Activated naive CD4-positive, alpha-beta T cell treated with anti-CD3 and anti-CD28 coated beads, Interleukin-2, amount 10 ng/mL, durations not matched to agents 7 days and 5 days (primary cell): ENCODE measurements around the gene TMEM145.
"Not testable (repeated sequence)": the region's sequence is repeated elsewhere in the genome, so short reads cannot be mapped to it uniquely, and the experiment has no call there.

Experiments used
- CTCF ChIA-PET: fragments of 350-600 bp; sonication (Branson Sonifier 250); formaldehyde crosslinking; loops from one replicate; lab custom pipeline; 2021; ENCODE audit warnings: antibody characterized with exemption; lab: Charles Lee
- DNase-seq: peaks from one replicate; pipeline ENCODE4 v3.0.0-alpha.2; 2020
- H3K27ac Mint-ChIP-seq: one replicate; pipeline ENCODE4 v1.8.0; 2021; ENCODE audit warnings: mild to moderate bottlenecking, moderate library complexity, mixed read lengths
- H3K27me3 Mint-ChIP-seq: one replicate; pipeline ENCODE4 v1.8.0; 2021; ENCODE audit warnings: mild to moderate bottlenecking, mixed read lengths
- H3K36me3 Mint-ChIP-seq: one replicate; pipeline ENCODE4 v1.8.0; 2021; ENCODE audit warnings: mixed read lengths
- H3K4me1 Mint-ChIP-seq: one replicate; pipeline ENCODE4 v1.8.0; 2021; ENCODE audit warnings: mixed read lengths
- H3K4me3 Mint-ChIP-seq: one replicate; pipeline ENCODE4 v1.8.0; 2021; ENCODE audit warnings: mild to moderate bottlenecking, moderate library complexity, mixed read lengths
- H3K9me3 Mint-ChIP-seq: one replicate; pipeline ENCODE4 v1.8.0; 2021; ENCODE audit warnings: mixed read lengths

Gene TMEM145

DNA sequence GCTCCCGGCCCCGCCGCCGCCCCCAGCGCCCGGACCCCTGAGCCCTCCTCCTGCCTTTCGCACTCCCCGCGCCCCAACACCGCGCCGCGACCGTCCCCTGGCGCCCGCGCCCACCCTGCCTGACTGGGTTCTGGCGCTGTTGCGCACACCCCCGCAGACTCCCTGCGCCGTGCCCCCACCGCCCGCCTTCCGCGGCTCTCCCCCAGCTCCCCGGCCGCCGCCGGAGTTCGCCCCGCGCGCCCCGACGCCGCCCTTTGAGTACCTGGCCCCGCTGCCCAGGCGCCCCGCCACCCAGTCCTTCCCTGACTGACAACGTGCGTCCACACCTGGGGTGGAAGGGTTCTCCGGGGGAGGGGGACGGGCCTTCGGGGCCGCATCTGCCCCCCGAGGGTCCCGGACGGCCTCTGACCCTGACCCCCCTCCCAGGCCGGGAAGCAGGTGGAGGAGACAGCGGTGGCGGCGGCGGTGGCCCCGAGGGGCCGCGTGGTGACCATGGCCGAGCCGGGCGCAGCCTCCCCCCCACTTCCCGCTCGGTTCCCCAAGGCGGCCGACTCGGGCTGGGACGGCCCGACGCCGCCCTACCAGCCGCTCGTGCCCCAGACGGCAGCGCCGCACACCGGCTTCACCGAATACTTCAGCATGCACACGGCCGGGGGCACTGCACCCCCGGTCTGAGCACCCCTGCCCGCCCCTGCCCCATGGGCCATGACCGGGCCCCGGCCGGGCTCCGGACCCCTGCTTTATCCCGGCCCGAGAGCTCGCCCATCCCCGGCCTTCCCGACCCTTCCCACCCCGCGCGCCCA lies 10.9 kb downstream of the TMEM145 start:
- Mint-ChIP-seq H3K27me3 (peaks cover 65% of the 10 kb centered on the region), H3K27ac (no peak overlapping the region), H3K9me3 (no peaks in the 10 kb centered on the region), H3K4me3 (no peak overlapping the region), H3K36me3 (peaks cover 3% of the 10 kb centered on the region), H3K4me1 (peaks cover 24% of the 10 kb centered on the region)
- CTCF ChIA-PET: interaction anchor here (3.1 kb wide), 1 partner anchor 215 kb away, joined by 9 read pairs; no protein-coding TSS in a partner anchor
- peak; percentile 47 for DNase-seq

DNA sequence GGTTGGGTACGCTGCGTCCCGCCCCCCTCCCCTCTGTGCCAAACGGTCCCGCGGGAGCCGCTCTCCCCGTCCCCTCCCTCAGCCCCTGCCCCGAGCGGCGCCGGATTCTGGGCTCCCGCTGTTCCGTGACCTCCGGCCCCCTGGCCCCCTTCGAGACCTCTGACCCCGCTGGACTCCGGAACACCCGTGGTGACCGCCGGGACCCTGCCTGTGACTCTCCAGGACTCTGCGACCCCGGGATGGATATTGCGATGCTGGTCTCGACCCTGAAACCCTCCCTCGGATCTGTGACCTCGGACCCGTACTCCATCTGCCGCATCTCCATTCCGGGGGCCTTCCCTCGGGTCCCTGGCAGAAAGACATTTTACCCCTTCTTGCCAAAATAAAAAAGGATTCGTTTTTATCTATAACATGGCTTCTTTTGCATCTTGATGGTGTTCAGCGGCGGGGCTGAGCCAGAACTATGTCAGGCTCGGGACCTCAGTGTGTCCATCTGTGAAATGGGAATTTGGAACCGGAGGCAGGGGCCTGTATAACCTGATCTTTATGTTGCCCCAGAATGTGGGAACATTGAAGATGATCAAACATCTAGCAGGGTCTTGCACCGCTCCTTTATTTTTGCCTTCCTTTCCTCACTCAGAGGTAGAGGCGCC lies 11.7 kb downstream of the TMEM145 start:
- H3K36me3 Mint-ChIP-seq: peaks cover 3% of the 10 kb centered on the region
- H3K27ac Mint-ChIP-seq: no peak overlapping the region
- DNase-seq: peak; percentile 30
- no peaks in the 10 kb centered on the region for H3K9me3 Mint-ChIP-seq
- CTCF ChIA-PET: no interaction called here
- H3K4me1 Mint-ChIP-seq: peaks cover 24% of the 10 kb centered on the region
- H3K27me3 Mint-ChIP-seq: peaks cover 61% of the 10 kb centered on the region
- peak overlapping the region; percentile 88 for H3K4me3 Mint-ChIP-seq

DNA sequence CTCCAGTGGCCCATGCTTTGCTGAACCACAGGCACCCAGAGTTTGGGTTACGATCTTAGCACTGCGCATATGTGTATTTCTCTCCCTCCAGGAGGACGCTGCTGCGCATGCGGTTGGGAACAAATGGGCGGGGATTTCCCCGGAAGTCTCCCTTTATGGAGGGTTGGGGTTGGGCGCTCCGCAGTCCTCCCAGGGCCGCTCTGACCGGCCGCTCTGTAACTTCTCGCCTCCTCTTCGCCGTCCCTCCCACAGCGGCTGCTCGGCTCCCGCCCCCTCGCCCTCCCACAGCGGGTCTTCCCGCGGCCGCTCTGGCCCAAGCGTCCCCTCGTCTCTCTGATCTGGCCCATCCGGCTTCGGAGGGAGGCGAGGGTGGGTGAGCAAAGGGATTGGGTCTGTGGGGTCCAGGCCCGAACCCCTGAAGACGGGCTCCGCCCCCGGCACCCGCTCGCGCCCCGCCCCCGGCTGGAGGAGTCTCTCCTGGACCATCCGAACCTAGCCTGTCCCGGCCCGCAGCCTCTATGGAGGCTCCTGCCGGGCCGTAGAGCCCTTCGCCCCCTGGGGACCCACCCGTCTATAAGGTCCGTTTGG lies 12.3 kb downstream of the TMEM145 start, which contains the start of gene MEGF8:
MEGF8 (plus strand) TSS at position 328 of the 588 bp plus-strand sequence. CDS start 609 bp downstream, outside the sequence.
- peak; percentile 99 for DNase-seq
- Mint-ChIP-seq H3K27me3 (peaks cover 55% of the 10 kb centered on the region), H3K4me1 (peaks cover 24% of the 10 kb centered on the region), H3K4me3 (peak within 1 kb of the TSS; percentile 88), H3K27ac (peak within 1 kb of the TSS; percentile 79), H3K9me3 (no peaks in the 10 kb centered on the region), H3K36me3 (peaks cover 3% of the 10 kb centered on the region)
- CTCF ChIA-PET: no interaction called here

DNA sequence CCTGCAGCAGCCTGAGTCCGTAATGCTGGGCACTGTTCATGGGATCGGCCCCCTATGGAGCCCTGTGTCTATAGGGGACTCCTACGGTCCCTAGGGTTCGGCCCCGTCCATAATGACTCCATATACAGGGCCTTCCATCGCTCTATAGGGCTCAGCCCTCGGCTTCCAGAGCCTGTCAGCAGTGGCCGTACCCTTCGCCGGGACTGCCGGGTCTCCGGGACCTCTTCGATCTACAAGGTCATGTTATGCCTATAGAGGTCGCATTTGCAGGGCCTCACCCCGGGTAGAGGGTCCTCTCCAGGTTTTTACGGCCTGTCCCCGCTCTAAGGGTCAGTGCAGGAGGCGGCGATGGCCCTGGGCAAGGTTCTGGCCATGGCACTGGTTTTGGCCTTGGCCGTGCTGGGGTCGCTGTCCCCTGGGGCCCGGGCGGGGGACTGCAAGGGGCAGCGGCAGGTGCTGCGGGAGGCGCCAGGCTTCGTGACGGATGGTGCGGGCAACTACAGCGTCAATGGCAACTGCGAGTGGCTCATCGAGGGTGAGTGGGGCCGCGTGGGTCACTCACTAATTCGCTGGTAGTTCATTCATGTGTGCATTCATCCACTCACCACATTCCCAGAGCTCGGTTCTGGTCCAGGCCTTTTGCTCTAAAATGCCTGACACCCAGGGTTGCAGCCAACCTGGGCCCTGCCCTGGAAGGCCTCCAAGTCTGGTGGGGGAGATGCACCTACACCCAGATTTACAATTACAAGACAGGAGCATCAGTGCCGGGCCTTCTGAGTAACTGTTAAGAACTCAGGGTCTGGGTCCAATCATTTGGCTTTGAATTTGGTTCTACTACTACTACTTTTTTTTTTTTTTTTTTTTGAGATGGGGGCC lies 13.0 kb downstream of the TMEM145 start:
- Mint-ChIP-seq H3K4me1 (peaks cover 24% of the 10 kb centered on the region), H3K27ac (peak overlapping the region; percentile 79), H3K9me3 (no peaks in the 10 kb centered on the region), H3K27me3 (peaks cover 47% of the 10 kb centered on the region), H3K4me3 (peak overlapping the region; percentile 88), H3K36me3 (peaks cover 3% of the 10 kb centered on the region)
- CTCF ChIA-PET: interaction anchor here (1.1 kb wide), 1 partner anchor 10 kb away, joined by 3 read pairs; no protein-coding TSS in a partner anchor
- DNase-seq: peak; percentile 45

DNA sequence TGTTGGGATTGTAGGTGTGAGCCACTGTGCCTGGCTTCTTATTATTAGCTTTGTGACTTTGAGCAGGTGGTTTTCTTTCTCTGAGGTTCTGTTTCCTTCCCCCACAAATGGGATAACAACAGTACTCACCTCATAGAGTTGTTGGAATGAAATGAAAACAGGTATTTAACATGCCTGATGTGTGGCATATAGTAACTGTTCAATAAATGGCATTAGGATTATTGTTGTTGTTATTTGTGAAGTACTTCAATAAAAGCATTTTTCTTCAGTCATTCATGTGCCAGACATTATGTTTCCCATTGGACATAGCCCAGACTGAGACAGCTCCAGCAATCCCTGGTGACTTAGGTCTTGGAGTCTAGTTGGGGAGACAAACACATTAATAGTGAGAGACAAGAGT lies 13.9 kb downstream of the TMEM145 start:
- Mint-ChIP-seq H3K4me1 (peaks cover 24% of the 10 kb centered on the region), H3K27ac (no peak overlapping the region), H3K4me3 (peak overlapping the region; percentile 88), H3K9me3 (no peaks in the 10 kb centered on the region), H3K27me3 (peaks cover 39% of the 10 kb centered on the region), H3K36me3 (peaks cover 3% of the 10 kb centered on the region)
- CTCF ChIA-PET: interaction anchor here (0.5 to 1.1 kb wide), 2 partner anchors 11 to 143 kb away, joined by 3 read pairs; no protein-coding TSS in a partner anchor
- no peak for DNase-seq

DNA sequence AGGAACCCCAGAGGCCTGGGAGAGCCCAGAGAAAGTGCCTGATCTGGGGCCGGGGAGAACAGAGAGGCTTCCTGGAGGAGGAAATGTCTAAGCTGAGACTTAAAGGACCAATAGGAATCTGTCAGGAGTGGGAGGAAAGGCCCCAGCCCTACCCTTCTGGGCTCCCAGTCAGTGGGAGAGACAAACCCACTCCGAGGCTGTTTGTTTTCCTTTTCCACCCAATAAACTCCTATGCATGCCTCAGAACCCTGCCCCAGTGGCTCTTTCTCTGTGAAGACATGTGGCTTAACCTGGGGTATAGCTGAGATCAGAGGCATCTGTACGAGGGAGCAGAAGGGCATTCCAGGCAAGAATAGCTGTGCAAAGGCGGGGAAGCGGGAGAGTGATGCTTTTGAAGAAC lies 14.3 kb downstream of the TMEM145 start:
- no peak for DNase-seq
- CTCF ChIA-PET: interaction anchor here (0.5 to 1.5 kb wide), 3 partner anchors 12 to 144 kb away, joined by 3 read pairs; no protein-coding TSS in a partner anchor
- Mint-ChIP-seq H3K27me3 (peaks cover 35% of the 10 kb centered on the region), H3K4me1 (peaks cover 24% of the 10 kb centered on the region), H3K4me3 (no peak overlapping the region), H3K36me3 (peaks cover 3% of the 10 kb centered on the region), H3K9me3 (no peaks in the 10 kb centered on the region), H3K27ac (no peak overlapping the region)

DNA sequence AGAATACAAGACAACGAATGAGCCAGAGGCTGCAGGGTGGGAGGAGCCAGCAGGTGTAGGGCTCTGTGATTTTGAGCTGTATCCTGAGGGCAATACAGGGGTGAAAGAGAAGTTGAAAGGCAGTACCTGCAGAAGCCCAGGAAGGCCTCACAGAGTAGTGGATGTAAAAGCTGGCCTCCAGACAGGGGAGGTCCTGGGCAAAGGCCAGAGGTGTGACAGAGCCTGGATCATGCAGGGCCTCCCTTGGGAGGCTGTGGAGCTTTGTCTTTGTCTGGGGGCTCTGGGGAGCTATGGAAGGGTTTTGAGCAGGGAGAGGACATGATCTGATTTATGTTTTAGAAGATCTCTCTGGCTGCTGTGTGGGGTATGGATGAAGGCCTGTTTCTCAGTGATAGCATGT lies 15.0 kb downstream of the TMEM145 start:
- DNase-seq: no peak
- Mint-ChIP-seq H3K4me3 (no peak overlapping the region), H3K36me3 (peaks cover 3% of the 10 kb centered on the region), H3K4me1 (peaks cover 24% of the 10 kb centered on the region), H3K9me3 (no peaks in the 10 kb centered on the region), H3K27me3 (peaks cover 28% of the 10 kb centered on the region), H3K27ac (no peak overlapping the region)
- CTCF ChIA-PET: interaction anchor here (0.7 to 1.5 kb wide), 2 partner anchors 9 to 111 kb away, joined by 3 read pairs; no protein-coding TSS in a partner anchor

DNA sequence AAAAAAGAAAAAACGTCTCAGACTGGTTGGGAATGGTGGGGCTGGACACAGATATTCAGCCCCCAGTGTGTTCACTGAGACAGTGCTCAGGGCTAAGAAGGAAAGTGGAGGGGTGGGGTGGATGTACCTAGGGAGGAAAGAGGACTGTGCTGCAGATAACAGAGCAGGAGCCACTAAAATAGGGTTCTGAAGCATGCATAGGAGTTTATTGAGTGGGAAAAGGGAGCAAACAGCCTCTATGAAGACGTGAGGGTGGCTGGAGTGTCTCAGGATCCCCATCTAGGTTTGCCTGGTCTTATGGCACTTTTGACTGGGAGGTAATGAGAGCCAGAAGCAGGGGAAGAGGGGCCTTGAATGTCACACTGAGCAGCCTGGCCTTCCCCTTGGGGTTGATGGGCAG lies 15.7 kb downstream of the TMEM145 start:
- Mint-ChIP-seq H3K36me3 (peaks cover 3% of the 10 kb centered on the region), H3K4me3 (no peak overlapping the region), H3K27me3 (peaks cover 20% of the 10 kb centered on the region), H3K4me1 (peaks cover 21% of the 10 kb centered on the region), H3K27ac (no peak overlapping the region), H3K9me3 (no peaks in the 10 kb centered on the region)
- CTCF ChIA-PET: interaction anchor here (0.7 to 1.5 kb wide), 2 partner anchors 8 to 110 kb away, joined by 3 read pairs; no protein-coding TSS in a partner anchor
- DNase-seq: no peak

DNA sequence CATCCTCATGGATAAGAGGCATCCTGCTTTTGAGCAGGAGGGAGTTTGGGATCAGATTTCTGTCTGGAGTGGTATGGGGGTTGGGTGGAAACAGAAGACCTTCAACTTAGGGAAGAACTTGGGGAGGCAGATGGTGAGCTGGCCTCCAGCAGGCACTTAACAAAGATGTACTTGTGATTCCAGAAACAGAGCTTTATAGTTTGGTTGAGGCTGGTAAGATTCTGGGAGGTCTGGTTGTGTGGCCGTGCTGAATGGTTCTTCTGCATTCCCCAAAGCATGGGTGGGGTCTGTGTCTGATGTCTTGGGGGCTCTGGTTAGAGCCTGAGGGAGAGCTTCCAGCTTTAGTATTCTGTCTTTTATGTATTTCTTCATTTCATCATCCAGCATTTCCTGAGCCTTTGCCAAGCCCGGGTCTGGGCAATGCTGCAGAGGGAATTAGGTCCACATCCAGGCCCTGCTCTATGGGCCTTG lies 17.2 kb downstream of the TMEM145 start:
- no peak for DNase-seq
- H3K36me3 Mint-ChIP-seq: no peaks in the 10 kb centered on the region
- CTCF ChIA-PET: interaction anchor here (0.5 kb wide), 1 partner anchor 195 kb away, joined by 5 read pairs; no protein-coding TSS in a partner anchor
- no peak overlapping the region for H3K27ac Mint-ChIP-seq
- H3K9me3 Mint-ChIP-seq: no peaks in the 10 kb centered on the region
- no peak overlapping the region for H3K4me3 Mint-ChIP-seq
- H3K4me1 Mint-ChIP-seq: peaks cover 14% of the 10 kb centered on the region
- H3K27me3 Mint-ChIP-seq: peaks cover 6% of the 10 kb centered on the region

DNA sequence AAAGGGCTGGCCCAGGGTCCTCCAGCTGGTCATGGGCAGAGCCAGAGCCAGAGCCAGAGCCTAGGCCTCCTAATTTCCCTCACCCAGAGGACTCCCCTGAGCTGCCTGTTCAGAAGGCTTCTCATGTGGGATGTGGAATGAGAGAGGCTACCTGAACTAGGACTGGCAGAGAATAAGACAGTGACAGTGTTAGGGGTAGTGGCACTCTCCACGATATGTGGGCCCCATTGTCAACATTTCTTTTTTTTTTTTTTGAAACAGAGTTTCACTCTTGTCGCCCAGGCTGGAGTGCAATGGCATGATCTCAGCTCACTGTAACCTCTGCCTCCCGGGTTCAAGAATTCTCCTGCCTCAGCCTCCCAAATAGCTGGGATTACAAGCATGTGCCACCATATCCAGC lies 18.2 kb downstream of the TMEM145 start:
- H3K27me3 Mint-ChIP-seq, H3K27ac Mint-ChIP-seq, H3K9me3 Mint-ChIP-seq, DNase-seq, H3K36me3 Mint-ChIP-seq, H3K4me3 Mint-ChIP-seq, H3K4me1 Mint-ChIP-seq, CTCF ChIA-PET: not testable (repeated sequence)

DNA sequence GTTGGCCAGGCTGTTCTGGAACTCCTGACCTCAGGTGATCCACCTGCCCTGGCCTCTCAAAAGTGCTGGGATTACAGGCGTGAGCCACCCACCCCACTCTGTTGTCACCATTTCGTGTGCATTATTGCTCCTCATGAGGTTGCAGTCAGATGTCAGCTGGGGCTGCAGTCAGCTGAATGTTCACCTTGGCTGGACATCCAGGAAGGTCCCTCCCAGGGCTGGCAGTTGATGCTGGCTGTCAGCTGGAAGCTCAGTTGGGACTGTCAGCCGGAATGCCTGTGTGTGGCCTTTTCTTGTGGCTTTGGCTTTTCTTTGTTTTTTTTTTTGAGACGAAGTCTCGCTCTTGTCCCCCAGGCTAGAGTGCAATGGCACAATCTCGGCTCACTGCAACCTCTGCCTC lies 18.9 kb downstream of the TMEM145 start:
- peaks cover 2% of the 10 kb centered on the region for H3K4me1 Mint-ChIP-seq
- CTCF ChIA-PET: no interaction called here
- H3K4me3 Mint-ChIP-seq: no peak overlapping the region
- no peaks in the 10 kb centered on the region for H3K9me3 Mint-ChIP-seq
- H3K27ac Mint-ChIP-seq: no peak overlapping the region
- H3K27me3 Mint-ChIP-seq: peaks cover 4% of the 10 kb centered on the region
- no peak for DNase-seq
- H3K36me3 Mint-ChIP-seq: no peaks in the 10 kb centered on the region

DNA sequence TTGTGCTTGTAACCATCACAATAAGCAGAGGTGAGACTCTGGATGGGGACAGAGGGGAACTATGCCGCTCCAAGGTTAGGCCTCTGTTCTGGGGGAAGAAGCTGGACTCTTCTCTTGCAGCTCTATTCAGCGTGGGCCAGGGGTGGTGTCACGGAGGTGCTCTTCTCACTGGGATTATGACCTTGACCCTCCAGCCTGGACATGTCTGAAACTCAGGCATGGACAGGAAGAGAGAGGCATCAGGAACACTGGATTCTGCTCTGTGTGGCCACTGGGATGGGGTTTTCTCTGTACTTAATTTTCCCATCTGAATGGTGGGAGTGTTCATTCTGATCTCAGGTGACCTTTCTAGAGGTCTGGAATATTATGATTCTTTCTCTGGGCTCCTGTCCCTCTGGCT lies 19.9 kb downstream of the TMEM145 start:
- no peak overlapping the region for H3K27ac Mint-ChIP-seq

DNA sequence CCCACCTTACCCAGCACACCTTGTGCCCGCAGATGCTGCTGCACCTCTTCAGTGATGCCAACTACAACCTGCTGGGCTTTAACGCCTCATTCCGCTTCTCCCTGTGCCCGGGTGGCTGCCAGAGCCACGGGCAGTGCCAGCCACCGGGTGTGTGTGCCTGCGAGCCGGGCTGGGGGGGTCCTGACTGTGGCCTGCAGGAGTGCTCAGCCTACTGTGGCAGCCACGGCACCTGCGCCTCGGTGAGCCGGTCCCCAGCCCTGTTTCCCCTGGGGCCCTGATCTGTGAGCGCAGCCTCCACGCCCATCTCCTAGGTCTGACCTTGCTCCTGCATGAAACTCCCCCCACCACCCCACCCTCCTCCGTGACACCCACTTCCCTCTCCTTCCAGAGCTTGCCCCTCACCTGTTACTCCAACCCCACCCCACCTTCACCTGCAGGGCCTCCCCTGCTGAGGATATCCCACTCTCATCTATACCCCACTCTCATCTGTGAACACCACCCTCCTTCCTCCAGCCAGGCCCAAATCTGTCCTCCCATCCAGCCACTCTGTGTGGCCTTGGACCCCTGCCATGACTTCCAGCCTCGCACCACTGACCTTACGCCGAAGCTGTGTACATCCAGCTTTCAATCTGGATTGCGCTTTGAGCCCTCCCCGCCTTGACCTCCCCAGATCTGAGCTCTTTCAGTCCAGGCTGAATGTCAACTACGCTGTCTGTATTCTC lies 21.0 kb downstream of the TMEM145 start:
- no peak overlapping the region for H3K27ac Mint-ChIP-seq
- H3K27me3 Mint-ChIP-seq: no peaks in the 10 kb centered on the region
- no peaks in the 10 kb centered on the region for H3K4me1 Mint-ChIP-seq
- H3K4me3 Mint-ChIP-seq: no peak overlapping the region
- CTCF ChIA-PET: no interaction called here
- no peaks in the 10 kb centered on the region for H3K9me3 Mint-ChIP-seq
- no peaks in the 10 kb centered on the region for H3K36me3 Mint-ChIP-seq
- no peak for DNase-seq

More for the DNA sequence above, 19.9 kb downstream of the TMEM145 start:
- H3K27me3 Mint-ChIP-seq: no peaks in the 10 kb centered on the region
- no peaks in the 10 kb centered on the region for H3K4me1 Mint-ChIP-seq
- CTCF ChIA-PET: no interaction called here
- H3K9me3 Mint-ChIP-seq: no peaks in the 10 kb centered on the region
- no peaks in the 10 kb centered on the region for H3K36me3 Mint-ChIP-seq
- no peak overlapping the region for H3K4me3 Mint-ChIP-seq
- no peak for DNase-seq
